HCT116 (cell line): ENCODE measurements around the gene EPHA2. TPM values are rescaled to one million over a fixed set of nuclear protein-coding genes. Genes with fewer than 3 reads are reported as not detected.
A peak's percentile ranks its signal among the peaks of the same experiment; 100 is the strongest.

Source experiments
- ATAC-seq: fragments of 200-7000 bp; cut with Tn5 transposase; 2 replicates; pipeline ENCODE4 v1.9.1; 2020; ENCODE audit warnings: mild to moderate bottlenecking, moderate library complexity
- BruUV-seq: library from RNA; stranded (reverse); fragments of 400-500 nt; replicated peaks from 2 replicates; lab custom pipeline; 2021; lab: Mats Ljungman, UMichigan
- CTCF ChIA-PET: fragments of 300-600 bp; sonication (Branson Sonifier 250); formaldehyde crosslinking; loops from one replicate; lab custom pipeline; 2021; ENCODE audit warnings: antibody characterized with exemption; lab: Charles Lee
- POLR2A ChIA-PET: fragments of 300-600, 350-600 bp; sonication (Branson Sonifier 250); formaldehyde crosslinking; loops from one replicate; lab custom pipeline; 2021; ENCODE audit warnings: antibody characterized with exemption; lab: Charles Lee
- RAD21 ChIA-PET, 2 experiments: fragments of 300-600 bp; sonication (Branson Sonifier 250); formaldehyde crosslinking; loops; one replicate each; lab custom pipeline; 2023; ENCODE audit warnings: low total read pairs in 2 of 2; ENCODE audit not compliant: uncharacterized antibody in 2 of 2, unreplicated experiment in 2 of 2, low non-redundant PET in 1 of 2; lab: Charles Lee
- DNase-seq: peaks from one replicate; pipeline ENCODE4 v3.0.0-alpha.2; 2010; ENCODE audit warnings: low read depth, low spot score
- H2AFZ ChIP-seq: fragments of 200-600 bp; shearing (Covaris generic), sonication (generic); 2 replicates; pipeline ENCODE4 v1.6.1; 2017; ENCODE audit warnings: low read depth, mixed run types, mixed read lengths, antibody characterized with exemption, low read length; ENCODE audit not compliant: poor library complexity, severe bottlenecking
- H3K27ac ChIP-seq: 2 replicates; pipeline ENCODE4 v1.5.1; 2012; ENCODE audit warnings: low read depth, low read length
- H3K27me3 ChIP-seq: fragments of 200-600 bp; sonication (generic); 2 replicates; pipeline ENCODE4 v1.6.1; 2016; ENCODE audit warnings: mixed run types, low read length, mixed read lengths; ENCODE audit not compliant: insufficient read depth
- H3K36me3 ChIP-seq, 2 experiments: fragments of 200-500 bp in 1 of 2; fragments of 200-600 bp in 1 of 2; sonication (Bioruptor generic) in 1 of 2; sonication (generic) in 1 of 2; 2 replicates each; pipeline versions ENCODE4 v1.5.1 to v1.6.1; 2014 to 2016; ENCODE audit warnings: low read length in 2 of 2, inconsistent platforms in 1 of 2, mixed read lengths in 1 of 2, mixed run types in 1 of 2; ENCODE audit not compliant: insufficient read depth in 2 of 2, control insufficient read depth in 1 of 2
- H3K4me1 ChIP-seq, 2 experiments: fragments of 200-600 bp in 1 of 2; sonication (generic) in 1 of 2; 2 replicates each; pipeline versions ENCODE4 v1.5.1 to v1.6.1; 2012 to 2017; ENCODE audit warnings: low read length in 2 of 2, inconsistent platforms in 1 of 2, mild to moderate bottlenecking in 1 of 2, mixed read lengths in 1 of 2, mixed run types in 1 of 2, moderate library complexity in 1 of 2; ENCODE audit not compliant: insufficient read depth in 2 of 2, control insufficient read depth in 1 of 2
- H3K4me2 ChIP-seq: fragments of 200-600 bp; sonication (generic); 2 replicates; pipeline ENCODE4 v1.6.1; 2017; ENCODE audit warnings: mixed run types, low read length, mixed read lengths
- H3K4me3 ChIP-seq, 2 experiments: fragments of 200-600 bp in 1 of 2; sonication (generic) in 1 of 2; replicated peaks in 1 of 2; 2 replicates each; pipeline ENCODE4 v1.5.1; 2011 to 2016; ENCODE audit warnings: low read length in 2 of 2, control low read depth in 1 of 2, low read depth in 1 of 2, mild to moderate bottlenecking in 1 of 2, mixed read lengths in 1 of 2, mixed run types in 1 of 2
- H3K79me2 ChIP-seq: fragments of 200-600 bp; sonication (generic); 2 replicates; pipeline ENCODE4 v1.6.1; 2017; ENCODE audit warnings: mild to moderate bottlenecking, mixed run types, low read length, moderate library complexity, mixed read lengths; ENCODE audit not compliant: insufficient read depth
- H3K9ac ChIP-seq: fragments of 200-600 bp; sonication (generic); 2 replicates; pipeline ENCODE4 v1.6.1; 2016; ENCODE audit warnings: low read length, mixed read lengths
- H3K9me2 ChIP-seq: fragments of 200-600 bp; sonication (generic), shearing (Covaris generic); 2 replicates; pipeline ENCODE4 v1.6.1; 2017; ENCODE audit warnings: mixed run types, mild to moderate bottlenecking, moderate library complexity; ENCODE audit not compliant: insufficient read depth
- H3K9me3 ChIP-seq, 2 experiments: fragments of 200-500 bp in 1 of 2; fragments of 200-600 bp in 1 of 2; sonication (Bioruptor generic) in 1 of 2; sonication (generic) in 1 of 2; 2 replicates each; pipeline ENCODE4 v1.6.1; 2014 to 2017; ENCODE audit warnings: low read length in 2 of 2, mixed read lengths in 2 of 2, inconsistent platforms in 1 of 2, low read depth in 1 of 2, mild to moderate bottlenecking in 1 of 2, mixed run types in 1 of 2, moderate library complexity in 1 of 2; ENCODE audit not compliant: control insufficient read depth in 1 of 2, insufficient read depth in 1 of 2
- H4K20me1 ChIP-seq: fragments of 200-600 bp; sonication (generic), shearing (Covaris generic); 2 replicates; pipeline ENCODE4 v1.6.1; 2017; ENCODE audit warnings: mixed run types, mild to moderate bottlenecking, moderate library complexity; ENCODE audit not compliant: insufficient read depth
- MAX ChIP-seq: IDR thresholded peaks from 2 replicates; pipeline ENCODE4 v1.6.1; 2012
- POLR2A ChIP-seq: IDR thresholded peaks from 2 replicates; pipeline ENCODE4 v1.7.0; 2011; ENCODE audit warnings: borderline replicate concordance; ENCODE audit not compliant: insufficient read depth, insufficient read length; ENCODE audit errors: extremely low read depth
- REST ChIP-seq: IDR thresholded peaks from 2 replicates; pipeline ENCODE4 v1.6.1; 2012; ENCODE audit warnings: low read depth
- intact Hi-C: fragments of 100-400 bp; cut with micrococcal nuclease; formaldehyde crosslinking; loops from 2 replicates; pipeline ENCODE4 v1.10.0; 2022
- total RNA-seq: library from RNA; stranded (reverse); gene quantifications from one replicate; pipeline ENCODE4 v1.2.1, GENCODE V29; 2021; ENCODE audit not compliant: unreplicated experiment

The EPHA2 gene
- total RNA-seq, 1 experiment from 2014 or later, result 164 TPM

- Histone ChIP-seq H4K20me1 (peaks cover 27% of the 10 kb centered on the region; the same call in 1 of the 2 replicates), H3K4me3 (no peak overlapping the region), H3K79me2 (peaks cover 100% of the 10 kb centered on the region), H3K4me1 (peaks cover 87 to 100% of the 10 kb centered on the region in 2 experiments), H2AFZ (no peak overlapping the region), H3K36me3 (peaks cover 11 to 78% of the 10 kb centered on the region in 2 experiments; a peak in 3 of 4 replicates), H3K27ac (peak overlapping the region; percentile 100), H3K4me2 (peak overlapping the region; percentile 85; the same call in 1 of the 2 replicates), H3K9ac (peak overlapping the region; percentile 75; the same call in 1 of the 2 replicates), H3K9me2 (no peaks in the 10 kb centered on the region), H3K27me3 (no peaks in the 10 kb centered on the region), H3K9me3 (no peaks in the 10 kb centered on the region)
- DNase-seq (no peak), ATAC-seq (no peak)
- ChIA-PET RAD21 (no interaction called here), POLR2A (no interaction called here), CTCF (interaction anchor here (1.7 kb wide), 1 partner anchor 67 kb away, joined by 4 read pairs; no protein-coding TSS in a partner anchor)
- BruUV-seq, result no TSS peak
- intact Hi-C loops, result loop anchor here (5.0 kb wide), 2 partner anchors 362 to 622 kb away; partner anchors contain the start of gene DNAJC16
- TF ChIP-seq REST (no peak), MAX (no peak), POLR2A (no peak)
Measured at GRCh38 chr1:16149146-16149545, 6.7 kb downstream of the EPHA2 start.
